Activated B cell treated with CpG ODN at 0.5 μM for 24 hours (primary cell): ENCODE measurements around the gene CLEC18B. TPM values are rescaled to one million over a fixed set of nuclear protein-coding genes. Genes with fewer than 3 reads are reported as not detected.

Experiments used
- ATAC-seq: fragments of 200-7000 bp; cut with Tn5 transposase; one replicate; pipeline ENCODE4 v1.10.0; 2021; ENCODE audit warnings: low read depth, mild to moderate bottlenecking, moderate library complexity
- CTCF ChIA-PET: fragments of 350-600 bp; sonication (Branson Sonifier 250); formaldehyde crosslinking; loops from one replicate; lab custom pipeline; 2021; ENCODE audit warnings: antibody characterized with exemption; lab: Charles Lee
- POLR2A ChIA-PET: fragments of 350-600 bp; sonication (Branson Sonifier 250); formaldehyde crosslinking; loops from one replicate; lab custom pipeline; 2021; ENCODE audit warnings: antibody characterized with exemption; lab: Charles Lee
- DNase-seq: peaks from one replicate; pipeline ENCODE4 v3.0.0; 2022
- H3K27ac Mint-ChIP-seq: one replicate; pipeline ENCODE4 v1.8.0; 2020; ENCODE audit warnings: mixed read lengths
- H3K27me3 Mint-ChIP-seq: one replicate; pipeline ENCODE4 v1.8.0; 2021; ENCODE audit warnings: mixed read lengths
- H3K36me3 Mint-ChIP-seq: one replicate; pipeline ENCODE4 v1.8.0; 2021; ENCODE audit warnings: low read depth, mixed read lengths
- H3K4me1 Mint-ChIP-seq: one replicate; pipeline ENCODE4 v1.8.0; 2021; ENCODE audit warnings: mixed read lengths
- H3K4me3 Mint-ChIP-seq: one replicate; pipeline ENCODE4 v1.8.0; 2020; ENCODE audit warnings: mild to moderate bottlenecking, mixed read lengths
- H3K9me3 Mint-ChIP-seq: one replicate; pipeline ENCODE4 v1.8.0; 2020; ENCODE audit warnings: mixed read lengths
- intact Hi-C: fragments of 100-400 bp; cut with micrococcal nuclease; formaldehyde crosslinking; loops from one replicate; pipeline ENCODE4 v1.15.1; 2024
- total RNA-seq: library from RNA; stranded (reverse); gene quantifications from 2 replicates; pipeline ENCODE4 v1.2.3, GENCODE V29; 2022
- TF ChIP-seq, protein P1 (sequence below): fragments of 200-600 bp; IDR thresholded peaks from one replicate; pipeline ENCODE4 v1.8.0; 2022; ENCODE audit warnings: antibody characterized with exemption, mild to moderate bottlenecking

CLEC18B gene
- total RNA-seq, 1 donor from 2014 or later = 1.3 TPM

DNA sequence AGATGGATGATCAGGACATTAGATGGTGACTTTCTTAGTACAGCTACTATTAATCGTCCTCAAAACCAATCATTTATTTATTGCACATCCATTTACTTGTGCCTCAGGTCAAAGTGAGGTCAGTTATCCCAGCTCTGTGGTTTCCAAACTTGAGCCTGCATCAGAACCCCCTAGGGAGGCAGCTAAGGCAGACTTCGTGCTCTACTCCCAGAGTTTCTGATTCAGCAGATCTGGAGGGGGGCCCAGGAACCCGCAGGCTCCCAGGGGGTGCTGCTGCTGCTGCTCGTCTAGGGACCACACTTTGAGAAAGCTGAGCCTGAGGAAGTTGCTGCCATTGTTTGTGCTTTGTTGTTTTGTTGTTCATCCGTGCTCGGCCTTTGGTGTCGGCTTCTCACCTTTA is 44.0 kb upstream of the CLEC18B start:
- H3K36me3 Mint-ChIP-seq = peaks cover 91% of the 10 kb centered on the region
- H3K27ac Mint-ChIP-seq = no peak overlapping the region
- H3K4me1 Mint-ChIP-seq = peaks cover 16% of the 10 kb centered on the region
- CTCF ChIA-PET = no interaction called here
- TF ChIP-seq, protein P1, sequence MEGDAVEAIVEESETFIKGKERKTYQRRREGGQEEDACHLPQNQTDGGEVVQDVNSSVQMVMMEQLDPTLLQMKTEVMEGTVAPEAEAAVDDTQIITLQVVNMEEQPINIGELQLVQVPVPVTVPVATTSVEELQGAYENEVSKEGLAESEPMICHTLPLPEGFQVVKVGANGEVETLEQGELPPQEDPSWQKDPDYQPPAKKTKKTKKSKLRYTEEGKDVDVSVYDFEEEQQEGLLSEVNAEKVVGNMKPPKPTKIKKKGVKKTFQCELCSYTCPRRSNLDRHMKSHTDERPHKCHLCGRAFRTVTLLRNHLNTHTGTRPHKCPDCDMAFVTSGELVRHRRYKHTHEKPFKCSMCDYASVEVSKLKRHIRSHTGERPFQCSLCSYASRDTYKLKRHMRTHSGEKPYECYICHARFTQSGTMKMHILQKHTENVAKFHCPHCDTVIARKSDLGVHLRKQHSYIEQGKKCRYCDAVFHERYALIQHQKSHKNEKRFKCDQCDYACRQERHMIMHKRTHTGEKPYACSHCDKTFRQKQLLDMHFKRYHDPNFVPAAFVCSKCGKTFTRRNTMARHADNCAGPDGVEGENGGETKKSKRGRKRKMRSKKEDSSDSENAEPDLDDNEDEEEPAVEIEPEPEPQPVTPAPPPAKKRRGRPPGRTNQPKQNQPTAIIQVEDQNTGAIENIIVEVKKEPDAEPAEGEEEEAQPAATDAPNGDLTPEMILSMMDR = no peak
- no peak for ATAC-seq
- H3K4me3 Mint-ChIP-seq = no peak overlapping the region
- H3K27me3 Mint-ChIP-seq = no peaks in the 10 kb centered on the region
- H3K9me3 Mint-ChIP-seq = no peaks in the 10 kb centered on the region
- POLR2A ChIA-PET = no interaction called here
- intact Hi-C loops = no loop called here
- no peak for DNase-seq

DNA sequence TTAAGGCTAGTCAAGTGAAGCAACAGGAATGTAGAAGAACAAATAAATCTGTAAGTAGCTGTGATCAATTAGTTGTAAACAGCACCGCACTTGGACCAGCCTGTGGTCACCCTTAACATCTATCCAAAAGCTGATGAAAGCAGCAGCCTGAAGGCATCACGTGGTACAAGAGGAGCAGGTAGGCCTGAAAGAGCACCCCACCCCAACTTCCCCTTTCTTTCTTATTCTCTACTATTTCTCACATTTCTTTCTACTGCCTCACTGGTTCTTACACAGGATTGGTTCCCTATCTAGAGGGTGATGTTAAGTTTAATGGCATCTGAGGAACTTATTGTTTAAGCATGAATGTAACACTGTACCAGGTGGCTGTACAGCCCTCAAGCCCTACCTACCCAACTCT is 42.6 kb upstream of the CLEC18B start:
- intact Hi-C loops = loop anchor here (5.0 kb wide), 1 partner anchor 158 kb away; no protein-coding TSS in a partner anchor
- H3K4me1 Mint-ChIP-seq = peaks cover 16% of the 10 kb centered on the region
- H3K9me3 Mint-ChIP-seq = no peaks in the 10 kb centered on the region
- peak overlapping the region; percentile 76 for H3K27ac Mint-ChIP-seq
- TF ChIP-seq, protein P1 = no peak
- no peaks in the 10 kb centered on the region for H3K27me3 Mint-ChIP-seq
- DNase-seq = no peak
- CTCF ChIA-PET = no interaction called here
- H3K4me3 Mint-ChIP-seq = no peak overlapping the region
- peak; percentile 98 for ATAC-seq
- H3K36me3 Mint-ChIP-seq = peaks cover 88% of the 10 kb centered on the region
- POLR2A ChIA-PET = interaction anchor here (1.1 kb wide), 1 partner anchor 143 kb away, joined by 3 read pairs; the partner anchor contains the start of gene GLG1

- no peak overlapping the region for H3K27ac Mint-ChIP-seq
- H3K9me3 Mint-ChIP-seq = no peaks in the 10 kb centered on the region
- H3K4me3 Mint-ChIP-seq = no peak overlapping the region
- no peak for ATAC-seq
- TF ChIP-seq, protein P1 = no peak
- POLR2A ChIA-PET = no interaction called here
- no peaks in the 10 kb centered on the region for H3K27me3 Mint-ChIP-seq
- DNase-seq = no peak
- peaks cover 88% of the 10 kb centered on the region for H3K36me3 Mint-ChIP-seq
- H3K4me1 Mint-ChIP-seq = peaks cover 16% of the 10 kb centered on the region
- intact Hi-C loops = loop anchor here (5.0 kb wide), 1 partner anchor 160 kb away; no protein-coding TSS in a partner anchor
- CTCF ChIA-PET = no interaction called here
These were observed 41.1 kb upstream of the CLEC18B start for GRCh38 chr16:74462361-74462760.

GRCh38 chr16:74461826-74462225 is 40.5 kb upstream of the CLEC18B start:
- no peak for DNase-seq
- Mint-ChIP-seq H3K36me3 (peaks cover 86% of the 10 kb centered on the region), H3K27me3 (no peaks in the 10 kb centered on the region), H3K4me1 (peaks cover 16% of the 10 kb centered on the region), H3K9me3 (no peaks in the 10 kb centered on the region), H3K4me3 (no peak overlapping the region), H3K27ac (no peak overlapping the region)
- no peak for ATAC-seq
- intact Hi-C loops = loop anchor here (5.0 kb wide), 1 partner anchor 160 kb away; no protein-coding TSS in a partner anchor
- TF ChIP-seq, protein P1 = no peak
- POLR2A ChIA-PET = no interaction called here
- CTCF ChIA-PET = no interaction called here

DNA sequence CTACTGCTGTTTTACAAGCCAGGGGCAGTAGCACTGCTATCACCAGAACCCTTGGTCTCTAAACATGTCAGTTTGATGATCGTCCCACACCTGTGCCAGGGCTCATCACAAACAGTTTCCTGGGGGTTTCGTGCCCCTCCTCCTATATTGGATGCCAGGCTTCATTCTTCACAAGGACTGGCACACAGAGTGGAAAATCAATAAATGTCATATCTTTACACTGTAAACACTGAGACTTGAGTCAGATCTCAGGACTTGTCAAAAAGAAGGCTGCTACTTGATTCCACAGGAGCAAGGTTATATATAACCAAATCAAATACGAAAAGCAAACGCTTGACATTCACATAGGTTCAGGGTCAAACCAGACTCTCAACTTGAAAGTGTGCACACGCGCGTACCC is 39.3 kb upstream of the CLEC18B start:
- Mint-ChIP-seq H3K27me3 (no peaks in the 10 kb centered on the region), H3K4me1 (peaks cover 13% of the 10 kb centered on the region), H3K9me3 (no peaks in the 10 kb centered on the region), H3K4me3 (no peak overlapping the region), H3K27ac (no peak overlapping the region), H3K36me3 (peaks cover 86% of the 10 kb centered on the region)
- DNase-seq (no peak), ATAC-seq (no peak)
- TF ChIP-seq, protein P1 = no peak
- intact Hi-C loops = loop anchor here (5.0 kb wide), 1 partner anchor 162 kb away; no protein-coding TSS in a partner anchor
- POLR2A ChIA-PET = no interaction called here
- CTCF ChIA-PET = no interaction called here
